Activated naive CD4-positive, alpha-beta T cell treated with anti-CD3 and anti-CD28 coated beads, Interleukin-2, amount 10 ng/mL, durations not matched to agents 7 days and 5 days (primary cell): ENCODE data around the gene DSEL.

Experiments used
- CTCF ChIA-PET: fragments of 350-600 bp; sonication (Branson Sonifier 250); formaldehyde crosslinking; loops from one replicate; lab custom pipeline; 2021; ENCODE audit warnings: antibody characterized with exemption; lab: Charles Lee
- DNase-seq: peaks from one replicate; pipeline ENCODE4 v3.0.0-alpha.2; 2020
- H3K27ac Mint-ChIP-seq: one replicate; pipeline ENCODE4 v1.8.0; 2021; ENCODE audit warnings: mild to moderate bottlenecking, moderate library complexity, mixed read lengths
- H3K27me3 Mint-ChIP-seq: one replicate; pipeline ENCODE4 v1.8.0; 2021; ENCODE audit warnings: mild to moderate bottlenecking, mixed read lengths
- H3K36me3 Mint-ChIP-seq: one replicate; pipeline ENCODE4 v1.8.0; 2021; ENCODE audit warnings: mixed read lengths
- H3K4me1 Mint-ChIP-seq: one replicate; pipeline ENCODE4 v1.8.0; 2021; ENCODE audit warnings: mixed read lengths
- H3K4me3 Mint-ChIP-seq: one replicate; pipeline ENCODE4 v1.8.0; 2021; ENCODE audit warnings: mild to moderate bottlenecking, moderate library complexity, mixed read lengths
- H3K9me3 Mint-ChIP-seq: one replicate; pipeline ENCODE4 v1.8.0; 2021; ENCODE audit warnings: mixed read lengths

DSEL gene

GRCh38 chr18:67478249-67478648 is 38.3 kb downstream of the DSEL start:
- Mint-ChIP-seq H3K9me3 (no peaks in the 10 kb centered on the region), H3K27me3 (peaks cover 2% of the 10 kb centered on the region), H3K4me1 (no peaks in the 10 kb centered on the region), H3K27ac (no peak overlapping the region), H3K36me3 (no peaks in the 10 kb centered on the region), H3K4me3 (no peak overlapping the region)
- CTCF ChIA-PET = no interaction called here
- no peak for DNase-seq

DNA sequence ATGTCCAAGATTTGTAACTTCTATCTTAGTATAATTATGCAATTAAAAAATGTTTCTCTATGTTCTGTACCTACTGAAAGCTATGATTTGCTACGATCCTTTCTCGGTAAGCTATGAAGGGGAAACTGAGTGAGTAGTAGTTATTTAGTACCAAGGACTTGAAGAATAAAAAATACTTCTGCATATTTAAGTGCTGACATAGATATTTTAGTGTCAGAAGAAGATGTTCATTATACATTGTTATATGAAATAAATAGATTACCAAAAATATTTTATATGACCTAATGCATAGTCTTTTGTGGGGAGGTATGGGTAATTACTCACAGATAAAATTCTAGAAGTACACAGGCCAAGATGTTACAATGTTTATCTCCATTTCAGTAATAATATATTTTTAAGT is 39.0 kb downstream of the DSEL start:
- H3K27ac Mint-ChIP-seq = no peak overlapping the region
- no peak for DNase-seq
- no peaks in the 10 kb centered on the region for H3K9me3 Mint-ChIP-seq
- CTCF ChIA-PET = no interaction called here
- no peaks in the 10 kb centered on the region for H3K4me1 Mint-ChIP-seq
- no peaks in the 10 kb centered on the region for H3K27me3 Mint-ChIP-seq
- H3K4me3 Mint-ChIP-seq = no peak overlapping the region
- H3K36me3 Mint-ChIP-seq = no peaks in the 10 kb centered on the region

DNA sequence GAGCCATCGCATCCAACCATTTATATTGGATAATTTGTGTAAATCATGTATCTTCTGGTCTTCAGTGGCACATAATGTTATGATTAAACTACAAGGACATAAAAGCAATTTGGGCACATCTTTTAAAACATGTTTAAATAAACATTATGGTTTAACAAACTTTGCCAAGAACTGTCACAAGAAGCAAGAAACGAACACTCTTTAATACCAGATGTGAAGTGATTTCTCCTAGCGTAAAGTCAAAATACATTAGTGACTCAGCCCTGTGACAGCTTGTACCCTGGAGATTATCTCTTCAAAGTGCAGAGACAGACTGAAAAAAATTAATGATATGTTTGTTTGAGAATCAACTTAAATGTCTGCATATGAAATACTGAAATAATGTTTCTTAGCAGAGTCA is 39.9 kb downstream of the DSEL start:
- Mint-ChIP-seq H3K27me3 (no peaks in the 10 kb centered on the region), H3K4me3 (no peak overlapping the region), H3K9me3 (no peaks in the 10 kb centered on the region), H3K36me3 (no peaks in the 10 kb centered on the region), H3K4me1 (no peaks in the 10 kb centered on the region), H3K27ac (no peak overlapping the region)
- no peak for DNase-seq
- CTCF ChIA-PET = no interaction called here

- H3K4me1 Mint-ChIP-seq = no peaks in the 10 kb centered on the region
- H3K27me3 Mint-ChIP-seq = no peaks in the 10 kb centered on the region
- no peak overlapping the region for H3K4me3 Mint-ChIP-seq
- CTCF ChIA-PET = no interaction called here
- H3K9me3 Mint-ChIP-seq = no peaks in the 10 kb centered on the region
- no peak for DNase-seq
- no peak overlapping the region for H3K27ac Mint-ChIP-seq
- no peaks in the 10 kb centered on the region for H3K36me3 Mint-ChIP-seq
Measured at GRCh38 chr18:67475673-67476072, 40.8 kb downstream of the DSEL start.

- Mint-ChIP-seq H3K27ac (no peak overlapping the region), H3K36me3 (no peaks in the 10 kb centered on the region)
Measured at GRCh38 chr18:67468038-67468437, 48.5 kb downstream of the DSEL start.

GRCh38 chr18:67467188-67467587 is 49.3 kb downstream of the DSEL start:
- H3K4me3 Mint-ChIP-seq = no peak overlapping the region
- H3K9me3 Mint-ChIP-seq = no peaks in the 10 kb centered on the region
- H3K27me3 Mint-ChIP-seq = no peaks in the 10 kb centered on the region
- DNase-seq = no peak
- no peaks in the 10 kb centered on the region for H3K36me3 Mint-ChIP-seq
- no peak overlapping the region for H3K27ac Mint-ChIP-seq
- no peaks in the 10 kb centered on the region for H3K4me1 Mint-ChIP-seq
- CTCF ChIA-PET = no interaction called here

More at GRCh38 chr18:67468038-67468437, 48.5 kb downstream of the DSEL start:
- CTCF ChIA-PET = no interaction called here
- no peaks in the 10 kb centered on the region for H3K27me3 Mint-ChIP-seq
- no peaks in the 10 kb centered on the region for H3K9me3 Mint-ChIP-seq
- DNase-seq = no peak
- H3K4me1 Mint-ChIP-seq = no peaks in the 10 kb centered on the region
- no peak overlapping the region for H3K4me3 Mint-ChIP-seq

DNA sequence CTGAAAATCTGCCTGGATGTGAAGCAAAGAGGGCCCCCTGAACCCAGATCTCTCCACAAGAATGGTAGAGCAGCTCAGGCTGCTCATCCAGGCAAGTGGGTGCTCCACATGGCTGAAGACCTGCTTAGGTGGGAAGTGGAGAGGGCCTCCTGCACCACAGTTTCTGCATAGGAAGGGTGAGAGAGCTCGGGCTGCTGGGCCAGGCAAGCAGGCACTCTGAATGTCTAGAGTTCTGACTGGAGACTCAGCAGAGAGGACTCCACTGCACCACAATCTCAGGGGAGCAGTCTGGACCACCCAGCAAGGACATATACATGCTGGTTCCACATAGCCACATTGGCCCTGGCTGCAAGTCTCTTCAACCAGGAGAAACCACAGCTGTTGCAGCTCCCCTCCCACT is 52.0 kb downstream of the DSEL start:
- no peaks in the 10 kb centered on the region for H3K4me1 Mint-ChIP-seq
- no peak overlapping the region for H3K27ac Mint-ChIP-seq
- no peaks in the 10 kb centered on the region for H3K36me3 Mint-ChIP-seq
- DNase-seq = no peak
- no peak overlapping the region for H3K4me3 Mint-ChIP-seq
- CTCF ChIA-PET = no interaction called here
- no peaks in the 10 kb centered on the region for H3K27me3 Mint-ChIP-seq
- no peaks in the 10 kb centered on the region for H3K9me3 Mint-ChIP-seq

DNA sequence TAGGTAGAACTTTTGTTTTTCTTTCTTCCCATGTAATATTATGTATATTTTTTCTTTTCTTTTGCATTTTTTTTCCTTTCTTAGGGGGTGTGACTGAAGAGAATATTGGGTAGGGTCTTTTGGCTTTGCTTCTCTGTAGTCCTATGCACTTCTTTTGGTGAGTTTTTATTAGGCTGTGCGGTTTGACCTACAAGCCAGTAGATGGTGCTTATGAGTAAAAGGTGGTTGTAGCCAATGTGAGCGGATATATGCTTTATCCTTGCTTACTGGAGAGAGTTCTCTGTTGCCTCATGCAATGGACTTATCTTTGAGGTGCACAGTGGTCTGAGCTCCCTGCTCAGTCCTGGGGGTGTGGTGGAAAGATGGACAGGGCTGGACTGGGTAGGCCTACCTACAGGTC is 52.7 kb downstream of the DSEL start:
- Mint-ChIP-seq H3K9me3 (no peaks in the 10 kb centered on the region), H3K27me3 (no peaks in the 10 kb centered on the region), H3K4me3 (no peak overlapping the region), H3K27ac (no peak overlapping the region), H3K4me1 (no peaks in the 10 kb centered on the region), H3K36me3 (no peaks in the 10 kb centered on the region)
- CTCF ChIA-PET = no interaction called here
- DNase-seq = no peak

DNA sequence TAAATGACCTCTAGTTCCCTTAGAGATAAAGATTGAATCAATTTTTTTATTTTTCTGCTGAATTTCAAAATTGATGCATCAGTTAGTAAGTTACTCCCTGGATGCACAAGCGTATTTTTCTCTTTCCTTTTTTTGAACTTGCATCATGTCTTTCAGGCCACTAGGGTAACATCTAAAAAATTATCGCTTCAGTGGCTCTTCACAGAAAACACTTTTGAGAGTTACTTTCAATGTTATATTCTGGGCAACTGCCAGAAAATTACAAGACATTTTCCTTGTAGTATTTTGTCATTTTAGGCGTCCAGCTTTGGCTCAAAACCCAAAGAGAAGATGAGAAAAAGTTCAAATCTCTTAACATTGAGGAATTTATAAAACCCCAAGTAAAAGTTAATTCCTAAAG is 59.8 kb downstream of the DSEL start:
- Mint-ChIP-seq H3K27ac (no peak overlapping the region), H3K36me3 (no peaks in the 10 kb centered on the region)

More for the DNA sequence above, 59.8 kb downstream of the DSEL start:
- Mint-ChIP-seq H3K27me3 (no peaks in the 10 kb centered on the region), H3K4me1 (peaks cover 5% of the 10 kb centered on the region), H3K9me3 (no peaks in the 10 kb centered on the region), H3K4me3 (no peak overlapping the region)
- CTCF ChIA-PET = no interaction called here
- no peak for DNase-seq
